C1 segment of cervical spinal cord (tissue), 14 donors: ENCODE data around the gene MAML2.

Experiments
- DNase-seq, 14 donors: peaks; one replicate each; lab custom pipeline; 2025; lab: John Stamatoyannopoulos, UW

Gene MAML2

DNA sequence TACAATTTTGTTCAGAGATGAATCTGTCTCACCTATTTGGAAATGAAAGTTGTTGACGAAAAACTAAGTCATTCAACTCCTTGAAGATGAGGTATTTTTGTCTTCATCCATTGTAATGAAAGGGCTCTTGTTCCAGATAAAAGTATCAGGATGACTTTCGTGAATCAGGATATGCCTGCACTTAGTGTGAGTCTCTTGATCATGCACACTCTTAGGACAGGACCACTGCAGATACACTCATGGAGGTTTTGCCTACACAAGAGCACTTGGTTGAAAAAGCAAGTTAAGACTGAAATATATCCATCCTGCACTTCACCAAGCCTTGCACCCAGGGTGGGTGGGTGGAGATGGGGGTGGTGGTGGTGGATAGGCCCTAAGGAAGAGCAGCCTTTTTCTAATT is 298.2 kb downstream of the MAML2 start:
- no peak for DNase-seq

DNA sequence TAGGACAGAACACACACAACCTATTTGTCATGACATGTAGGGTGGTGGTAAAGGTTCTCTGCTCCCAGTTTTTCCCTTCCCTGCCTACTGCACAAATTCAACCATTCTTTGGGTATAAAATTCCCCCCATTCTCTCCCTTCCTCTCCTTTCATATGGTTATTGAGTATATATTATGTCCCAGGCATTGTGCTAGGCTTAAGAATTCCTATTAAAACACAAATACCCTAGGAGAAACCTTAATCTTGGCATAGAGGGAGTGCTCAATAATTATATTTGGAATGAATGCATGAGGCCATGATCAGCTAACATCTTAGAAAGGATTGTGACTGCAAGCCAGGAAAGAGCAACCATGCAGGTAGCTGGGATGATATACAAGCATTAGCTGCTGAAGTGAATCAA is 298.7 kb downstream of the MAML2 start:
- no peak for DNase-seq

DNA sequence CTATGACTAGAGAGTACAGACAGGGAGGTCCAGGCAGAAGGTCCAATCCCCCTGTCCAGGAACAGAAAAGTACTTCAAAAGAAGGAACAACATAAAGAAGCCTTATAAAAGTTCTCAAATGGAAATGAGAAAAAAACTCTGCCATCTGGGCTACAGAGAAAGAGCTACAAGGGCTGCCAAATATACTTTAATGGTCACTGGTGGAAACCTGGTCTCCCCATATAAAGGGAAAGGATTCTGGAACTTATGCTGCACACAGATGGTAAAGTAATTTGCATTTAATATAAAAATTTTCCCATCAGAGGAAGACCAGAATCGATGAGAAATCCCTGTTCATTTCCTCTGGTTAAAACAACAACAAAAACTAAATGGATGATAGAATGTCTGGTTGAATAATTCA is 299.7 kb downstream of the MAML2 start:
- DNase-seq, result no peak

DNA sequence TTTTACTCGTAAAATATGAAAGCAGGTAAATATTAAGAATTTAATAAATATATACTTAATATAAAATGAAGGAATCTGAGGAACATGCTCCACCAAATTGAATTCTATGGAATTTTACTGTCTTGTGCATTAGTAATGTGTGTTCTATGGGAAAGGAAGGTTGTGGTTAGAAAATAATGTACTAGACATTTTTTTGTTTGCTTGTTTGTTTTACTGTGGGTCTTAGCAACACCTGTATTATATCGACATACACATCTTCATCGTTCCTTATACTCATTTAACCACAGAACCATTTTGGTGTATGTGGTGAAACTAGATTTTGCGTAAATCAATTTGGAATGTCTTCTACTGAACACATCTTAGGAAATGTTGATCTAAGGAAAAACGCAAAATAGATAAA is 304.9 kb downstream of the MAML2 start:
- DNase-seq, result no peak

DNA sequence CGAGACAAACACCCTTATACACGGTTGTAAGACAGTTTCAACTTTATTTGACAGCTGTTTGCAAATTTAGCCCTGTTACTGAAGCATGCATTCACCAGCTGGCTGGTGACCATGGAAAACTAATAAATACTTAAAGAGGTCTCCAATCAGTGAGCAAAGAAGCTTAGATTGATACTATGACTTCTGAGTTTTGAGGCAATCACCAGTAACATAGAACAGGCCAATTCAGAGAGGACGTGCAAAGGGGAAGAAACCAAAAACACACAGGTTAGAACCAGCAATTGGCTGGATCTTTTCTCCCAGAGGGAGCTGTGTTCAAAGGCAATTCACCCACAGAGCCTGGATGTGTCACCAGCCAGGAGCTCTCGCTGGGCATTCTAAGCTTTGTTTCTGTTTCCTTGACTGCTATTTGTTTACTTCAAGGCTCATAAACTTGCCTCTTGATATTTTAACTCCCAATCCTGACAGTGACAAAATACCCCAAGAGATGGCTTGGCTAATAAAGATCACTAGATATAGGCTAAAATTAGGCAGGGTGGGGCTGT is 305.5 kb downstream of the MAML2 start:
- DNase-seq, result no peak

DNA sequence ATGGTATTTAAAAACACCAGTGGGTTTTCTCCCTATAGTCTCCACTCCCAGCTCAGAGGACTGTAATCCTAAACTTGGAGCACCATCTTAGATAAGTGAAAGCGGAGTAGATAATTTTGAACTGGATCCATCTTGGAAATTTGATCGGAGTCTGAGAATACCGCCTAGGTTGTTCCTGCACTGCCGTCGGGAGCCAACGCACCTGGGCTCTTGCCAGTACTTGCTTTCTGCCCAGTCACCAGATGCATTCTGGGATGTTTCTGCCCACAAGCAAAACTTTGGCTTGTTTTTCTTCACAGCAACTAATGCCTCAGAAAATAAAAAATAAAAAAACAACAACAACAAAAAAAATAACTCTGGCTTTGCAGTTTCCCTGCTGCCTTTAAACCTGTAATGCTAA is 306.1 kb downstream of the MAML2 start:
- DNase-seq, result peak in 1 of 14 donors; percentile 14

GRCh38 chr11:96035740-96036078 is 307.3 kb downstream of the MAML2 start:
- no peak for DNase-seq

DNA sequence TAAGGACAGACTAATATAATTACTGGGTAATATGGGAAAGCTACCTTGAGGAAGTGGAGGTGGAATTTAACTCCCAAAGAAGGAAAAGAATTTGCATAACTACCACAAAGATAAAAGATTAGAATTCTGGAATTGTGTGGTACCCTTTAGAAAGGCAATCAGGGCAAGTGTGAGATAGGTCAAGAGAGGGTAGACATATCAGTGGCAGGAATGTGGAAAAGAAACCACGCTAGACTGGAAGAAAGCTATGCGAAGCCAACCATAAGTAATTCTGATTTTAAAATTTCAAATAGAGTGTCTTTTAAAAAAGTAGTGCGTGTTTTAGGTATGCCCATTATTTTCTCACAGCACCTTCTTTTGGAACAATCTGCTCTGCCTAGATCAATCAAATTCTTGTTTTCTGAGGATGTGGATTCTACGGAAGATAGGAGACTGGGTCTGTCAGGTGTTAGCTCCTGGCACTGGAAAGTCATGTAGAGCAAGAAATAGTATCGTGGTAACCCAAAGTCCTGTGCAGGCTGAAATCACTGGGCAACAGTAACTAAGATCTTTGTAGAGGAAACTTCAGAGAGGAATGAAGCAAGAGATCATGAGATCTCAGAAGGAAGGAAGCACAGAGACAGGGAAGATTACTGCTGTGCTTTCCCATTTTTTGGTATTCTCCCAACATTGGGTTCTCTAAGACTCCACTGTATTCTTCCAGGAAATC is 307.8 kb downstream of the MAML2 start:
- DNase-seq, result no peak

DNA sequence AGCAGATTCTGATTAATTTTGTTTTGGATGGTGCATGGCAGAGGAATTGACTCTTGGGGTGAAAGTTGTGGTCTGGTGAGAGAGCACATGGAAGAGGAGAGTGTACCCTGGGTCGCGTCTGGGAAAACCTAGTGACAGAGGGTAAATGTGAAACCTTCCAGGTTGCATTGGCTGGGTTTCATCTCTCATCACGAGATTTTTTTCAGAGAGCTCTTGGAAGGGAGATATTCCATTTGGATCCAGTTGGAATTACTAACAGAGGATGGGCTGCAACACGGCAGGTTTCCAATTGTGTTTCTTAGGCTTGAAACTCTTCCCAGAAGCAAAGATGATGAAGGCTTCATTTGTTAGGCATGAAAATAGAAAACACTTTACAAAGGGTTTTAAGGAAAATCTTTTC is 309.4 kb downstream of the MAML2 start:
- peak in 2 of 14 donors; percentile 5 to 65 for DNase-seq

DNA sequence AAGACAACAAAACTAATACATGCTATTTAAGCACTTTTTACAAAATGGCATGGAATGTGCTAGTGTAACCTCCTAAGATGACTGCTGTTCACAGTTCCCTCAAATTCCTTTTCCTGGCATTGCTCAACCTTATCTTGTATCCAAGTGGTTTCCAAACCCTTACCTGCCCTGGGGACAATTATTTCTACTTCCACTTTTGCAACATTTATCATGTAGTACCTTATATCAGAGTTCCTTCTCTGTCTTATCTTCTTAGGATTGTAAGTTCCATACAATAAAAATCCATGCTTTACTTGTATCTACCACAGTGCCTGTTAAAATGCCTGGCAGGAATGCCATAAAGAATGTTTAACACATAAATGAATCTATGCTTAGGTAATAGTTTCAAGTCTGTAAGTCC is 309.9 kb downstream of the MAML2 start:
- no peak for DNase-seq

DNA sequence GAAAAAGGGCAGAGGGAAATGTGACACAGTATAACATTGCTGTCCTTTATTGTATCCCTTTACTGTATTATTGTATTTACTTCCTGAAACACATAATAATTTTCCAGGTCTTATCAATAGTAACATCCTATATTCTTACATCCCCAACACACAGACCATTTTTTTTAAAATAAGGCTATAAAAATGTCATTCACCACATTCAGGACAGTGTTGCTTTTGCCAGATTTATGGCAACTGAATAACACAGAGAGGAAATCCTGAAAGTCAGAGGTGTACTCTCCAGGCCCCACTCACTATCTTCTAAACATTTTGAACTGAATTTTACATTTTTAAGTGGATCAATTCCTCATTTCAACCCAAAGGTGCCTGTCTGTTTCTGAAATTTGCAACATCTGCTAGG is 314.2 kb downstream of the MAML2 start:
- DNase-seq, result no peak

GRCh38 chr11:96027021-96027420 is 316.0 kb downstream of the MAML2 start:
- DNase-seq, result no peak

GRCh38 chr11:96026310-96026709 is 316.7 kb downstream of the MAML2 start:
- no peak for DNase-seq

- DNase-seq, result no peak
Measured at GRCh38 chr11:96024666-96025065, 318.3 kb downstream of the MAML2 start.

DNA sequence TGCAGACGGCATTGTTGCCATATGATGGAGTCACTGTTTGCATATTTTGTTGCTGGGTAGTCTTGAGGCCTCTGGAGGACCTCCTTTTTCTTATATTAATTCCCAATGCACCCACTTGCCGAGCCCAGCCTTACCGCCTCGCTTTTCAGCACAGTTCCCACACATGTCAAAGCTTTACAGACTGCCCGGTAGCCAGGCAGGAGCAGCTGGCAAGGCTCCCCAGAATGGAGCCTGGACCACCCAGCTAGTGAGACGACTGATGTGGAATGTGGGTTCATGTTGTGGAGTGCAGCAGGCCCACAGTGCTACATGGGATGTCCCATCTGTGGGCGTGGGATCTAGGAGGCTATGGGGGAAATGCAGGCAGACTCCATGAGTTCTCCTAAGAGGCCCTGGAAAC is 319.7 kb downstream of the MAML2 start:
- no peak for DNase-seq

- peak in 1 of 14 donors; percentile 58 for DNase-seq
Measured at GRCh38 chr11:96021901-96022650, 320.9 kb downstream of the MAML2 start.

DNA sequence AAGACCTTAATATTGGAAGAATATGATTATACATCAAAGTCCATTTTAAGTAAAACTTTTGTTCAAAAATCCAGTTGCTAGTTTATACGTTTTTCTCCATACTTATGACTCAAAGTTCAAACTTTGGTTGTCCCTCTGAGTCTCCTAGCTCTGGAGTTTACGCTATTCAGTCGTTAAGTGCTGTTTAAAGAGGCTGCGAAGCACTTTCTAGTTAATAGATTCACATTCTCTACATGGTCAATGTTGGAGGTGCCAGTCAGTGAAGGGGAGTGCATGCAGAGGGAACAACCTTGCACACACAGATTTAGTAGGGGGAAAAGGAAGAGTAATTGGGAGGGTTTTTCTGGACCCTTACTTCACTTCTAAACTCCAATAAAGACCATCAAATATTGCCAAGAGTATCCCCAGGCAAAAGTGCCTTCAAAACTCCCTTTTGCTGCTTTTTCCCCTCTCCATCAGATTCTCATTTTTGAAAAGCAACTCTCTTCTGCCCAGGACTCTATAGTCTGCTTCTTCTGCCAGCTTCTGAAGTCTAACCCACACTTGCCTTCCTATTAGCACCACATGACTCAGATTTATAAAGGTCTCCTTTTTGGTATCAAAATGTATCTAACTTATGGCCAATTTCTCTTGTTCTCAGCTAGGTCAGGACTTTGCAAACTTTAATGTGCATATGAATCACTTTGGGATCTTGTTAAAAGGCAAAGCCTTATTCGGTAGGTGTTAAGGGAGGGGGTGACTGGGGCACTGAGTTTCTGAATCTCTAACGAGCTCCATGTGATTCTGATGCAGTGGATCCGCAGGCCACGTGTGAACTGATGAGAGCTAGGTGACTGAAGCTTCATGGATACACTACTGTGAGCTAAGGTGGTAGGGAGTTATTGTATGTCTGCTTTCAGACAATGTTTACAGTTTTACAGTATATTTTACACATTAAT is 322.9 kb downstream of the MAML2 start:
- no peak for DNase-seq

- no peak for DNase-seq
Measured at GRCh38 chr11:96019281-96019680, 323.7 kb downstream of the MAML2 start.

- no peak for DNase-seq
Measured at GRCh38 chr11:96017856-96018255, 325.1 kb downstream of the MAML2 start.

- DNase-seq, result no peak
Measured at GRCh38 chr11:96016978-96017502, 326.0 kb downstream of the MAML2 start.

GRCh38 chr11:96015906-96016565 is 327.0 kb downstream of the MAML2 start:
- no peak for DNase-seq
